NOMO-1 treated with DMSO at 0.1 percent for 48 hours (cell line): ENCODE results near the gene TRMT1.
"Not testable (repeated sequence)": the region's sequence is repeated elsewhere in the genome, so short reads cannot be mapped to it uniquely, and the experiment has no call there.

Source experiments
- DNase-seq: peaks from one replicate; lab custom pipeline; 2025; ENCODE audit not compliant: unreplicated experiment; lab: John Stamatoyannopoulos, UW

The TRMT1 gene

DNA sequence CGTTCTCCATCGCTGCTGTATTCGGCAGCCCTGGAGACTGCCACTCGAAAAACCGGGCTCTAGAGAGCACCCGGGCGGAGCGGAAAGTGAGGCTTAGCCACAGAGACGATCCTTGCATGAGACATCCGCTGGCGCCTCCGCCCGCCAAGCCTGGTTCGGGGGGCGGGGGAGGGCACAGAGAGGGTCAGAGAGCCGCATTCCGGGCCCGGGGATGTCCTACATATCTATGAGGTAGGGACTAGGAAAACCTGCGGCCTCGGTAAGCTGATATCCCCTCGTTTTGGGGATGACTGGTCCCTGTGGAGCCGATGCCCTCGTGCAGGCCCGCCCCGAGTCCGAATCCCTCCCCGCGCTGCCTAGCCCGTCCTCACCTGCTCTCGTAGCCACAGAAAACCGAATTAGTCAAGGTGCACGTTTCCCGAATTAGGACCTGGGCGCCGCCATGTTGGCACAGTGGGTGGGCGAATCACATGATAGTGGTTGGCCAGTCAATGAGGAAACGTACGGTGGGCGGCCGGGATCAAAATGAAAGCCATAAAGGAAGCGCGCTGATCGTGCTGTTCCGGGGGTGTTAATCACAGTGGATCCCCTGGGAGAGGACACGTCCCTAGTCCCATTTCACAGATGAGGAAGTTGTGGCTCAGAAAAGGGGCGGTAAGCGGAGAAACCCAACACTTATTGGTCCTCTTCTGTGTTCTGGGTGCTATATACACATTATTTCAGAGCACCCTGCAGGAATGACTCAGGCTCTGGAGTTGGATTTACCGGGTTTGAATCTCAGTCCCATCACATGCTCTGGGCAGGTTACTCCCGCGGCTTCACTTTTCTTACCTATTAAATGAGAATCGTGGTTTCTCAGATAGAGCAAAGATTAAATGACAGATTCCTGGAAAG is at the start of gene TRMT1:
Gene TRMT1 (minus strand): TSS at position 459 of the 894 bp plus-strand sequence. CDS start 341 bp downstream, at position 118.
- DNase-seq: peak; percentile 92

DNA sequence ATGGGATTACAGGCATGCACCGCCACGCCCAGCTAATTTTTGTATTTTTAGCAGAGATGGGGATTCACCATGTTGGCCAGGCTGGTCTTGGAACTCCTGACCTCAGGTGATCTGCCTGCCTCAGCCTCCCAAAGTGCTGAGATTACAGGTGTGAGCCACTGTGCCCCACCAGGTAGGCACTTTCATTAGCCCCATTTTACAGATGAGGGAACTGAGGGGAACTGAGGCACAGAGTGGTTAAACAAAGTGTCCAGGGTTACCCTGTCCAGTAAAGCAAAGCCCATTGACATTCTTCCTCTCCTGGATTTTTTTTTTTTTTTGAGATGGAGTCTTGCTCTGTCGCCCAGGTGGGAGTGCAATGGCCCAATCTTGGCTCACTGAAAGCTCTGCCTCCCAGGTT is 49.6 kb upstream of the TRMT1 start:
- not testable (repeated sequence) for DNase-seq

DNA sequence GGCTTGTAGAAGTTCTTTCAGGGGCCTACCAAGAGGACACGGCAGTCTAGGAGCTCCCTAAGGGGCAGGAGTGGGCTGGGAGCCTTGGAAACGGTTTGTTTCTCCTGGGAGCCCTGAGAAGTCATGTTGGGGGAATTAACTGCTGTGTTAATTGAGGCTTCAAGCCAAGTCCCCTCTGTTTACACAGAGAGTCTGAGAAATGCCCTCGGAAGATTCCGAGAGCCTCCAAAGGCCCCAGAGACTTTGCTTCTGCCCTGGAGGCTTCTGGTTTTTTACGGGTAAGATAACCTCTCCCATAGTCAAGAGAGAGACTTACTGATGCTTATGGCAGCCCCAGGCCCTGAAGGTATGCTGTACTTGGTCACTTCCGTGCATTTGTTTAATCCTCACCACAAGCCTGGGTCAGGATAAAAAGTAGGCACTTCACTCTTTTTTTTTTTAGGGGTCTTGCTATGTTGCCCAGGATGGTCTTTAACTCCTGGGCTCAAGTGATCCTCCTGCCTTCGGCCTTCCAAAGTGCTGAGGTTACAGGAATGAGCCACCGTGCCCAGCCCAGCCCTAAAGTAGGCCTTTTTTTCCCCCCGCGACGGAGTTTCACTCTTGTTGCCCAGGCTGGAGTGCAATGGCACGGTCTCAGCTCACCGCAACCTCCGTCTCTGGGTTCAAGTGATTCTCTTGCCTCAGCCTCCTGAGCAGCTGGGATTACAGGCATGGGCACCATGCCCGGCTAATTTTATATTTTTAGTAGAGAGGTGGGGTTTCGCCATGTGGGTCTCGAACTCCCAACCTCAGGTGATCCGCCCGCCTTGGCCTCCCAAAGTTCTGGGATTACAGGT is 48.8 kb upstream of the TRMT1 start:
- DNase-seq: no peak

DNA sequence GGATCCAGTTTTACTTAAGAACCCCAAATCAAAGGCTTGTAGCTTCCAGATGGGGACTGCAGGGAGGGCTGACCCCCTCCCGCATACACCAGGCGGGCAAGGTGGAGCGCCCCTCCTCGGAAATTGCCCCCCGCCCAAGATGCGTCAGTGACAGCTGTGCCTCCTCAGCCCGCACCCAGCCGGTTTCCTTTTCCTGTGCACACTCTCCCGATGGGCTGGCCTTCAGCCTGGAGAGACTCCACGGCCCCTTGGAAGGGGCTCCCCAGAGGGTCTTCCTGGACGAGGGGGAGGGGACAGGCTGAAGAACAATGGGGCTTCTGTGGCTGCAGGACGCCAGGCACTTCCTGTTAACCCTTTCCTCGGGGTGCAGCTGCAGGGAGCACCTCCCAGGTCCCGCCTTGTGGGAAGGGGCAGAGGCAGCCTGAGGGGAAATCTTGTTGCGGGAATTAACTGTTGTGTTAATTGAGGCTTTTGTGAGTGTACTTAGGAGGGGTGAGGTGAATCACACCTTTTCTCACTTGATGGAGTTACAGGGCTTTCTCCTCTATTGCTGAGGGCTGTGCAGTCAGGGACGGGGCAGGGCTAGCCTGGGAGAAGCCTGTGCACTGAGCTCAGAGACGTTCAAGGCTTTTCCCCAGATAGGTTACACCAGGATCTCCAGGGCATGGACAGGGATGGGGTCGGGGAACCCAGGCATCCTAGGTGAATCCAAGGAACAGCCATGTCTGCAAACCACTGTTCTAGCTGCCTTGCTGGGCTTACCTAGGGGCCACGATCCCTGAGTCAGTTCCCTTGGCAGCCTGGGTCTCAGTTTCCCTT is 48.0 kb upstream of the TRMT1 start:
- DNase-seq: no peak

DNA sequence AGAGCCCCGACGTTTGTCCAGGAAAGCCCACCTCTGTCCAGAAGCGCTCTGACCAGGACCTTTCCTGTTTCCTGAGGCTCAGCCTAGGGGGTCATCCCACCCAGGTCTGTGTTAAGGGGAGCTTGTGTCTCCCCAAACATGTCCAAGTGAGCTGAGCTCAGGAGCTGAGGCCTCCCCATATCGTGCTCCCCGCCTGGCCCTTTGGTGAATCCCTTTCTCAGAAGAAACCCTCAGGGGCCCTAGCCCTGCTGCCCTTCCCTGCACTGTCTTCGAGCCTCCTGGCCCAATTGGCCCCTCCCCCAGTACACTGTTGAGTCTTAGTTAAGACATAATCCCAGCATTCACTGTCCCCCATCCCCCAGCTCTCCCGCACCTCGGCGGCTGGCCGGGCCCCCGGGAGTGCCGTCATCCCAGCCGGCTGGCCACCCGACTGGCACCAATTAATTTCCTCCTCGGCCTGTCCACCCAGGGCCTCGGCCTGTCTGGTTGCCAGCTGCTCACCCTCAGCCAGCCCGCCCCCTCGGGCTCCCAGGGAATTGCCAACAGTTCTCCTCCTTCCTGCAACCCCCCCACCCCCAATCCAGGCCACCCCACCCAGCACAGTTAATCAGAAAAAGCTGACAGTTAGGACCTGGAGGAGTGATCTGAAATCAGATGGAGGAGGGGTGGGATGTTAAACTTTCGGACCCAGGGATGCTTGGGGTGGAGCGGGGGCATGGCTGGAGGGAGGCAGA is 47.2 kb upstream of the TRMT1 start:
- peak; percentile 34 for DNase-seq

DNA sequence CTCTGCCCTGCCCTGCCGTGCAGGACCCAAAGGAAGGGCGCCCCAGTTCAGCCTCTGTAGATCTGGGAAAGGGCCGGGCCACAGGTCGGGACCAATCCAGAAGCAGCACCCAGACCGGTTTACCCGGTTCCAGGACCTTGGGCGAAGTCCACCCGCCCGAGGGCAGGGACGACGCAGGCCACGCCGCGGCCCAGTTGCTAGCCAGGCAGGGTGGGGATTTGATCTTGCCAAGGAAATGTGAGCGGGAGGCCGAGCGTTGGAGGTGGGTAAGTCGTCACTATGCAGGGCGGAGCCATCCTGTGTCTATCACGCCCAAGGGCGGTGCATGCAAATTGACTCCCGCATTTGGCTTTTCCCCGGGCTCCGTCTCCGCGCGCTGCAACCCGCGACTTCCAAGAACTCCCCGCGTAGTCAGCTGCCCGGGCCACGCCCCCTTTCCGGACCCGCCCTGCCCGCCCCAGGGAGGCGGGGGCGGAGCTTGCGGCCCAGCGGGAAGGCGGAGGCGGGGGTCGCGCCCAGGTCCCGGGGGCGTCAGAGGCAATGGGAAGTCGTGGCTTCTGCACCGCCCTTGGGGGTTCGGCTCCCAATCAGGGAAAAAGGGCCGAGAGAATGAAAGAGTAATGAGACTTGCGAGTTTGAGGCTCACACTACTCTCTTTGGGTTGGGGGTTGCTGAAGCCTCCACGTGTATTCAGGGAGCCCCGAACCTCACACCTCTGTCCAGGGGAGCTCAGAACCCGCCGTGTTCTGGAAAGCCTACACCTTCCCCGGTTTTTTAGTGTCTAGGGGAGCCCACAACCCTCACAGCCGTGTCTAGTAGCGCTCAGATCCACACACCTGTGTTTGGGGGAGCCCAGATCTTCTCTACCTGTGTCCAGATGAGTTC is 46.4 kb upstream of the TRMT1 start:
- peak; percentile 90 for DNase-seq

DNA sequence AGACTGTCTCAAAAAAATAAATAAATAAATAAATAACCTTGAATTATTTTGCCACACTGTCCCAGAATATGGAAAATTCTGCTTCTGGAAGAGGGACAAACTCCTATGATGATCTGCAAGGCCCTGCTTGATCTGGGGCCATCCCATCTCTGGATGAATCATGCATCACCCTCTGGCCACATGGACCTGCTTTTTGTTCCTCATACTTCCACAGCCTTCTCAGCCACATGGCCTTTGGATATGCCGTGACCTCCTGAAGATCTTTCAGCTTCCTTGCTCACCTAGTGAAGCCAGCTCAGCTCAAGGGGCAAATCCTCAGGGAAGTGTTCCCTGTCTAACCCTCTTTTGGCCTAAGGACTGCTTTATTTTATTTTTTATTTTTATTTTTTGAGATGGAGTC is 44.0 kb upstream of the TRMT1 start:
- DNase-seq: no peak

DNA sequence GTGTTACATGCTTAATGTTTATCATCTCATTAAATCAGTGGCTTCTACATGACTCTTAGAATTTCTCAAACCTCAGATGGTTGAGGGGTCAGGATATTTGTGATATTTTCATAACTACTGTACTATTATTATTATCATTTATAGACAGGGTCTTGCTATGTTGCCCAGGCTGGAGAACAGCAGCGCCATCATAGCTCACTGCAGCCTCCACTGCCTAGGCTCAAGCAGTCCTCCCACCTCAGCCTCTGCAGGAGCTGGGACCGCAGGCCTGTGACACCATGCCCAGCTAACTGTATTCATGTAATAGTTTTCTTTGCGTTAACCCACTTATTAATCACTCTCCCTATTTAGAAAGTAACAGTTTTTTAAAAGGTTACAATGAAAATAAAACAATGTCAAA is 43.2 kb upstream of the TRMT1 start:
- DNase-seq: no peak

DNA sequence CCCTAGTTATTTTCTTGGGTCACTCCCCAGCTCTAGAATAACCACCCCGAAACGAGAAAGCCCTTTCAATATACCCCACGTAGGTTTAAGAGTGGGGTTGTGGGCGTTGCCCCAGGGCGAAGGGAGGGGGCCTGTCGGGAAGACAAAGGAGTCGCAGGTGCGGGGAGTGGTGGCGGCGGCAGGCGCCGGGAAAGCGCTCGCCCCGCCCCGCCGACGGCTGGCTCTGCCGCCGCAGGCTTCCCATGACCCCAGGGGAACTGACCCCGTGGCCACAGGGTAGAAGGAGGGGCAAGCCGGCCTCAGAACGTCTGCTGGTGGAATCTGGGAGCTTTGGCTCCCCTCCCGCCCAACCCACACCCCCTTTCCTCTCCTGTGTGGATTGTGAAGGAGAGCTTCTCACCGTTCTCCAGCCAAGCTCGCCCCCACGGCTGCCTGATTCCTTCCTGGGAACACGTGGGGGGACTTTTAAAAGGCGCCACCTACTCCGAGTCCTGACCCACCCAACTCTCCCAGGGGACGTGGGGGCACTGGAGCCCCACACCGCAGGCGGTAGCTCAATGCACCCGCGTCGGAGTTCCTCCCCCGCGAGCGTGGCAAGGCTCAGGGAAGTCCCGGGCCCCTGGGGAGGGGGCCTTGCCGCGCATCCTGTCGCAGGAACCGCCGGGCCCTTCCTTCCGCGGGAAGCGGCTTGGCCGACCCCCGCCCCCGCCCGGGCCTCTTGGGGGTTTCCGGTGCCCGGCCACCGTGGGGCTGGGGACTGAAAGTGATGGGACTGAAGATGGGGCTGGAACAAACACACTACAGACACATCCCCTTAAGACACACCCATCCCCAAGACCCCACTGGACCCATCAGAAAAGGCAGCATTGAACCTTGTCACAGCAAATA is 39.2 kb upstream of the TRMT1 start:
- no peak for DNase-seq

DNA sequence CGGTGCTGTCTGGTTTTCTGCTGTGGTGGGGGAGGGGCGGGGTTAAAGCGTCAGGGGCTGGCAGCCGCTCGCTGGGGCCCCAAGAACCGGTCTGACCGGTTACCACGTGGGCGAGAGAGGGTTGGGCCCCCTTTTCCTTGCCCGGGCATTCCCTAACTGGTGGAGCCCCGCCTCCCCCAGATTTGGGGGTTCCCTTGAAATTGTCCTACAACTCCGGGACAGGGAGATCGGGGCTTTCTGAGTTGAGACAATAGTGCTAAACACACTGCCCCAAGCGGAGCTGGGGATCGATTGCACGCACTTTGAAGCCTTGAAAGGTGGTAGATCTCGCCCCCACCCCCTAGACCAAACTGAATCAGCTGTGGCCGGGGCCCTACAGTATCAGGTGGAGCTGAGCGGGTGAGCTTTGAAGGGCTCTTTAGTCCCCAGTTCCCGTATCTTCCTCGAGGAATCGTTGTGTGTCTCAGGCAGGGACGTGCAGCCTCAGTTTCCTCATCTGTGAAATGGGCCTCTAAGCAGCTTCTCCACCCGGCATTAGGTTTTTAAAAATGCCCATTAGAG is 38.5 kb upstream of the TRMT1 start:
- DNase-seq: peak; percentile 41

DNA sequence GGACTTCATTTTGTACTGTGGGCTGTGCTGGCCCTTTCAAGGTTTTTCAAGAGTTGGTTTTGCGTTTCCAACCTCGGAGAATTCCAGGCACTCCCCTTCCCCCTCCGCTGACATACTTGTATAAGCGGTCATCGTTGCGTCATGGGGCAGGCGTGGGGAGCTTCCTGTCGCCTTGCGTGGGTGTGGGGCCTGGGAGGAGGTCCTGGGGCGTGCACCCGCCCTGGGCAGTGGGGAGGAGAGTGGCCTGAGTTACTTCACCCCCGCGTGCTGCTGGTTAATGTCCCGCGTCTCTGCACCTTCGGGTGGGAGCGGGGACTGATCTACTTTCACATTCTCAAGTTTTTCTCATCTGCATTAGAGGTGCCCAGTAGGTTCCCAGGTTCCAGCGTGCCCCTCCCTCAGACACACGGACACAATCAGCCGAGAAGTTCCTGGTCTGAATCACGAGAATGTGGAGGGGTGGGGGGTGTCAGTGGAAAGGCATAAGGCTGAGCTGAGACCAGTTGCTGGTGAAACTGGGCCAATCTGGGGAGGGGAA is 37.8 kb upstream of the TRMT1 start:
- peak; percentile 53 for DNase-seq

DNA sequence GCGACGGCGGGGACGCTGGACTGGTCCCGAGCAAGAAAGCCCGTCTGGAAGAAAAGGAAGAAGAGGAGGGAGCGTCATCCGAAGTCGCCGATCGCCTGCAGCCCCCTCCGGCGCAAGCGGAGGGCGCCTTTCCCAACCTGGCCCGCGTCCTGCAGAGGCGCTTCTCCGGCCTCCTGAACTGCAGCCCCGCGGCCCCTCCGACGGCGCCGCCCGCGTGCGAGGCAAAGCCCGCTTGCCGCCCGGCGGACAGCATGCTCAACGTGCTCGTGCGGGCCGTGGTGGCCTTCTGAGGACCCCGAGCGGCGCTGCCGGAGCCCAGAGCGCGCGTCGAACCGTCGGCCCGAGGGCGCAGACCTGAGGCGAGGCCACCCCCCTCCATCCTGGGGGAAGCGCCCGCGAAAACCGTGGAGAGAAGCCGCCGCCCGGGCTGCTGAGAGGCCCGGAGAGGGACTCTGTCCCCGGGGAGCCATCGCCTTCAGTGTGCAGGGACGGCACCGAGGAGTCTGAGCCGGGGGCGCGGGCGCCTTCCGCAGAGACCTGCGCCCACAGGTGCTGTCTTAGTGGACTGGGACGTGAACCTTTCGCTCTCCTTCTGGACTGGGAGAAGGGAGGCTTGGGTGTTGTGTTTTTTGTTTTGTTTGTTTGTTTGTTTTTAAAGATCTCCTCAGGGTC is 37.2 kb upstream of the TRMT1 start:
- DNase-seq: peak; percentile 58

DNA sequence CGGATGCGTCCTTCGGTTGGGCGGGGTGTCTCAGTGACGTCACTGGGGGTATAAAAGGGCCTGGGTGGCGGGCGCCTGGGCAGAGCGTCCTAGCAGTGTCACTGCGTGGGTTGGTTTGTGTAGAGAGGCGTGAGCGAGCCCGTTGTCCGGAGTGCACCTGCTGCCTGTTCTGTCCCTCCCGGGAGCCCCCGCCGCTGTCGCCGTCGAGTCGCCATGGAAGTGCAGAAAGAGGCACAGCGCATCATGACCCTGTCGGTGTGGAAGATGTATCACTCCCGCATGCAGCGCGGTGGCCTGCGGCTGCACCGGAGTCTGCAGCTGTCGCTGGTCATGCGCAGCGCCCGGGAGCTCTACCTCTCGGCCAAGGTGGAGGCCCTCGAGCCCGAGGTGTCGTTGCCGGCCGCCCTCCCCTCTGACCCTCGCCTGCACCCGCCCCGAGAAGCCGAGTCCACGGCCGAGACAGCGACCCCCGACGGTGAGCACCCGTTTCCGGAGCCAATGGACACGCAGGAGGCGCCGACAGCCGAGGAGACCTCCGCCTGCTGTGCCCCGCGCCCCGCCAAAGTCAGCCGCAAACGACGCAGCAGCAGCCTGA is 36.5 kb upstream of the TRMT1 start:
- DNase-seq: peak; percentile 81

DNA sequence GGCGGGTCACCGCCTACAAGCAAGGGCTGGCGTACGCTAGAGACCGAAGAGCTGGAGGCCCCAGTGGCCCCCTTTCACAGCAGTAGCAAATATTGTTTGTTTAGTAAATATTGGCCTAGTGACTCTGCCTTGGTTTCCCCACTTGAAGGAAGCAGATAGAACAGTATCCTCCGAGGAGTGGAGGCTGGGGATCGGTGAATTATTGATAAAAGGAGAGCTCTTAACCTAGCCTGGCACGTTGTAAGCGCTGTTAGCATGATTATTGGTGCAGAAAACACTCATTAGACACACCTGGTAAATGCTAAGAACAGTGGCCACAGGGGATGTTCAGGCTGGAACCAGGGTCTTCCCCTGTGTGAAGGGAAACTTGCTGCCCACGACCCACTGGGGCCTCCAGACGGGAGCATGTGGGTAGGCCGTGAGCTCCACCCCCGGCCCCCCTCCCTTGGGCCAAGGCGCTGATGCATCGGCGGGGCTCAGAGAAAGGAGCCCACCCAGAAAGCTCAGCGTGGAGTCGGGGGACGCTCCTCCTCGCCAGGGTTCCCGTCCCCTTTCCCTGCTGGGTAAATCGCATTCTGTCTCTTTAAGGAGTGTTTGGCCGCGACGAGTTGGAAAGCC is 35.9 kb upstream of the TRMT1 start:
- DNase-seq: no peak

DNA sequence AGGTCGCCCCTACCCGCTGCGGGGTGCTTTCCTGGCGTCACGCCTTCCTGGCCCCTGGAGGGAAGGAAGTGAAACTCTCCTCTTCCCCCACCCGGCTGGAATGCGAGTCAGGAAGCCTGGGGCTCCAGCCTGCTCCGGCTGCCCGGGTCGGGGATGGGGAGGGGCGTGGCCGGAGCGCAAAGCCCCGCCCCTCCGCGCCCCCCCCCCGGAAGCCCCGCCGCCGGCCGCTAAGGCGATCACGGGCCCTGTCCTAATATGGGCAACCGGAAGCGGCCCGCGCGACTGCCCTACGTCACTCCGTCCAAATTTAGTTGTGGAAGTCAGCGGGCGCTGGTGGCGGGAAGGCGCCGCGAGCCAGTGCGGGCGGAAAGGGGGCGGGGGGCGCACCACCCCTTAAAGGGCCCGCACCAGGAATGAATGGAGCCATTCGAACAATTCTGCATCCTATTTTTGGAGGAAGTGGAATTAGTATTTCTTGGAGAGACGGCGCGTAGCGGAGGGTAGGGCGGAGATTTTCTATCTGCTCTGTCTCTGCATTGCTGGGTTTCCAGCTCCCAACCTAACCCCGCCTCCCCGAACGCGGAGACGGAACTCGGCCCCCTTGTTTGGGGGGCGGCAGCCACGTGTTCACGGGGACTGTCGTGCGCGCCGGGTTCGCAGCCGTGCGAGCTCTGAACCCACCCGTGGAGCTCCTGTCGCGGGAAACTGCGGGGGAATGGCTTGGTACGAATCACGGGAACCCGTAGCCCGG is 35.2 kb upstream of the TRMT1 start:
- DNase-seq: peak; percentile 96
